ENCODE results near the gene ATAD3A. TPM values are rescaled to one million over a fixed set of nuclear protein-coding genes. Genes with fewer than 3 reads are reported as not detected.

ATAD3A gene
- total and polyA plus RNA-seq, 9 of the 15 experiments (the other 6 are each of a cell fraction or from before 2014, with no cell fraction given), result 0.10 to 173 (median 36.7) TPM

DNA sequence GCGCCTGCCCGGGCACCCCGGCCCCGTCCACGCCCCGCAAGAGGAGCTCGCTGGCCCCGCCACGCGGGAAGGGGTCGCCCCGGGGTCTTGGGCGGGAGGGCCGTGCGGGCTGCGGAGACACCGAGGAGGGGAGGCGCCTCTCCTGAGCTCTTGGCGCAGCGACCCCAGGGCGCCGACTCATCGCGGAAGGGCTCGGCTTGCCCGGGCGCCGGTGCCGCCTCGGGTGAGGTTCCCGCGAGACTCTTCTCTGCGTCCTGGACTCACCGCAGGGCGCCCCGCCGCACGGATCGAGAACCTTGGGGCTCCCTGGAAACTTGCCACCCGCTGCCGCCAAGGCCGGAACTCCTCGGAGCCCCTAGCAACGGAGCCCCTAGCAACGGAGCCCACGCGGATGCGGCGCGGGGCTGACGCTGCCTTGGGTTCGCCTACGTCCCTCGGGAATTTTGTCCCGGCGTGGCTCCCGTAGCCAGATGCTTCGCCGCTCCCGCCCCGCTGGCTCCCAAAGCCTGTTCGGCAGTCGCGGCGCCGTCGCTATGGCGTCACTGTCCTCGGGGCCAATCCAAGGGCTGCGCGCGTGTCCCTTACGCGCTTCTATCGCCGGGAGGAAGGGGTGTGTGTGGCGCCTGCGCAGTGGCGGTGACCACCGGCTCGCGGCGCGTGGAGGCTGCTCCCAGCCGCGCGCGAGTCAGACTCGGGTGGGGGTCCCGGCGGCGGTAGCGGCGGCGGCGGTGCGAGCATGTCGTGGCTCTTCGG is at the start of gene ATAD3A (continued):
- TF ChIP-seq HOXB6 (CRISPR knock-in tag; IDR thresholded peaks at IDR 0.05; ENCODE audit: borderline replicate concordance) (no peak; the same call in 1 of the 2 replicates), BMI1 (IDR thresholded peaks at IDR 0.05; ENCODE audit: low read length) (peak; percentile 58; the same call in 1 of the 2 replicates), IFI16 (CRISPR knock-in tag; IDR thresholded peaks at IDR 0.05) (no peak), ZFP91 (CRISPR knock-in tag; IDR thresholded peaks at IDR 0.05) (no peak), HOMEZ (CRISPR knock-in tag; IDR thresholded peaks at IDR 0.05) (no peak), FOXP1 (CRISPR knock-in tag; IDR thresholded peaks at IDR 0.05) (no peak), COPS2 (conservative IDR thresholded peaks at IDR 0.05) (no peak), TBP (optimal IDR thresholded peaks at IDR 0.05; ENCODE audit: low read depth, low read length) (peak; percentile 63), CBFA2T3 (IDR thresholded peaks at IDR 0.05) (no peak), ARID3A (IDR thresholded peaks at IDR 0.05; ENCODE audit: borderline replicate concordance, low read depth, low read length) (no peak), MTA1 (IDR thresholded peaks at IDR 0.05; ENCODE audit: borderline replicate concordance) (peak; percentile 99), ZBTB8A (IDR thresholded peaks at IDR 0.05; ENCODE audit: partially characterized antibody) (no peak), MYNN (IDR thresholded peaks at IDR 0.05) (no peak), MYNN (CRISPR knock-in tag; IDR thresholded peaks at IDR 0.05) (no peak), CTCFL (IDR thresholded peaks at IDR 0.05; ENCODE audit: borderline replicate concordance, insufficient read depth, low read depth, low read length, poor library complexity, severe bottlenecking) (no peak)
- TF ChIP-seq, protein P1, sequence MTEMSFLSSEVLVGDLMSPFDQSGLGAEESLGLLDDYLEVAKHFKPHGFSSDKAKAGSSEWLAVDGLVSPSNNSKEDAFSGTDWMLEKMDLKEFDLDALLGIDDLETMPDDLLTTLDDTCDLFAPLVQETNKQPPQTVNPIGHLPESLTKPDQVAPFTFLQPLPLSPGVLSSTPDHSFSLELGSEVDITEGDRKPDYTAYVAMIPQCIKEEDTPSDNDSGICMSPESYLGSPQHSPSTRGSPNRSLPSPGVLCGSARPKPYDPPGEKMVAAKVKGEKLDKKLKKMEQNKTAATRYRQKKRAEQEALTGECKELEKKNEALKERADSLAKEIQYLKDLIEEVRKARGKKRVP (CRISPR knock-in tag; IDR thresholded peaks at IDR 0.05), result no peak
- TF ChIP-seq, protein P2, sequence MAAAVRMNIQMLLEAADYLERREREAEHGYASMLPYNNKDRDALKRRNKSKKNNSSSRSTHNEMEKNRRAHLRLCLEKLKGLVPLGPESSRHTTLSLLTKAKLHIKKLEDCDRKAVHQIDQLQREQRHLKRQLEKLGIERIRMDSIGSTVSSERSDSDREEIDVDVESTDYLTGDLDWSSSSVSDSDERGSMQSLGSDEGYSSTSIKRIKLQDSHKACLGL (CRISPR knock-in tag; IDR thresholded peaks at IDR 0.05; ENCODE audit: borderline replicate concordance, poor library complexity, severe bottlenecking), result peak; percentile 10
- TF ChIP-seq, protein P3, sequence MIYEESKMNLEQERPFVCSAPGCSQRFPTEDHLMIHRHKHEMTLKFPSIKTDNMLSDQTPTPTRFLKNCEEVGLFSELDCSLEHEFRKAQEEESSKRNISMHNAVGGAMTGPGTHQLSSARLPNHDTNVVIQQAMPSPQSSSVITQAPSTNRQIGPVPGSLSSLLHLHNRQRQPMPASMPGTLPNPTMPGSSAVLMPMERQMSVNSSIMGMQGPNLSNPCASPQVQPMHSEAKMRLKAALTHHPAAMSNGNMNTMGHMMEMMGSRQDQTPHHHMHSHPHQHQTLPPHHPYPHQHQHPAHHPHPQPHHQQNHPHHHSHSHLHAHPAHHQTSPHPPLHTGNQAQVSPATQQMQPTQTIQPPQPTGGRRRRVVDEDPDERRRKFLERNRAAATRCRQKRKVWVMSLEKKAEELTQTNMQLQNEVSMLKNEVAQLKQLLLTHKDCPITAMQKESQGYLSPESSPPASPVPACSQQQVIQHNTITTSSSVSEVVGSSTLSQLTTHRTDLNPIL (CRISPR knock-in tag; IDR thresholded peaks at IDR 0.05), result no peak

Measured in K562 (cell line).